ENCODE measurements around the gene PCBP3.
"Not testable (repeated sequence)": the region's sequence is repeated elsewhere in the genome, so short reads cannot be mapped to it uniquely, and the experiment has no call there.

The PCBP3 gene

DNA sequence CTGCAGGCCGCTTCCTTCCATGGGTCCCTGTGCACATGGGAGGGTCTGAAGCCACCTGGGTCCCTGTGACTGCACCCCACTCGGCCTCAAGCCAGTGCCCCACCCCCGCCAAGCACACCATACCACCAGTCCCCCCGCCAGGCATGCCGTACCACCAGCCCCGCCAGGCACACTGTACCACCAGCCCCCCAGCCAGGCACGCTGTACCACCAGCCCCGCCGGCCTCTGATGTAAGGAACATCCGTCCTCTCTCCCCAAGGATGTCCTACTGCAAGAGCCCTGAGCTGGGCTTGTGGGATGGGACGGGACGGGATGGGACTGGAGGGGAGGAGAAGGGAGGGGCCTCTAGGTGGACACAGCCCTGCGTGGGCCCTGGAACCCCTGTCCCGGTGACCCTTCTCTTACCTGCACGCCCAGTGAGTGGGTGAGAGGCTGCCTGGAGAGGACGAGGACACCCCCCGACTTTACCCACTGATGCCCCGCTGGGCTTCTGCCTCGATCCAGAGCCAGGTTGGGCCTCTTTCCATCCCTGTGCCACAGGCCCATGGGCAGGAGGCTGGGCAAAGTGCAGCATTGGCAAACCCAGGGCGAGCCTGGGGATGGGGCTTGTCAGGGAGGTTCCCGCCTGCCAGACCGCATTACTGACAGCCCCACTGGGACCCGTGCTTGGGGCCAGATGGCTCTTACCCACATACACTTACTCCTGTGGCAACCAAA lies 297.3 kb downstream of the PCBP3 start:
- no peak for DNase-seq

DNA sequence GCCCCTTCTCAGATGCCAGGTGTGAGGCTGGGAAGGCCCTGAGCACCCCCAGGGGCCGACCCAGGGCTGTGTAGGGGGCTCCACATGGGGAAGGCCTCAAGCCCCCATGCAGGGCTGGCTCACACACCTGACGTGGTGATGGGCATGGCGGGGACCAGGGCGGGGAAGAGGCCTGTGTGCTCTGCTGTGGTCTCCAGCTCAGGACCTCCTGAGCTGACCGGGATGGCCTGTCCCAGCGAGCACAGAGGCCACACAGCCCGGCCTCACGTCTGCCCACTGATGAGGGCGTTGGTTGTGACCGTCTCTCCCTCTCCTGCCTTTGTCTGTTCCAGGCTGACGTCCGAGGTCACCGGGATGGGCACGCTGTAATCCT lies 297.8 kb downstream of the PCBP3 start:
- no peak for DNase-seq

DNA sequence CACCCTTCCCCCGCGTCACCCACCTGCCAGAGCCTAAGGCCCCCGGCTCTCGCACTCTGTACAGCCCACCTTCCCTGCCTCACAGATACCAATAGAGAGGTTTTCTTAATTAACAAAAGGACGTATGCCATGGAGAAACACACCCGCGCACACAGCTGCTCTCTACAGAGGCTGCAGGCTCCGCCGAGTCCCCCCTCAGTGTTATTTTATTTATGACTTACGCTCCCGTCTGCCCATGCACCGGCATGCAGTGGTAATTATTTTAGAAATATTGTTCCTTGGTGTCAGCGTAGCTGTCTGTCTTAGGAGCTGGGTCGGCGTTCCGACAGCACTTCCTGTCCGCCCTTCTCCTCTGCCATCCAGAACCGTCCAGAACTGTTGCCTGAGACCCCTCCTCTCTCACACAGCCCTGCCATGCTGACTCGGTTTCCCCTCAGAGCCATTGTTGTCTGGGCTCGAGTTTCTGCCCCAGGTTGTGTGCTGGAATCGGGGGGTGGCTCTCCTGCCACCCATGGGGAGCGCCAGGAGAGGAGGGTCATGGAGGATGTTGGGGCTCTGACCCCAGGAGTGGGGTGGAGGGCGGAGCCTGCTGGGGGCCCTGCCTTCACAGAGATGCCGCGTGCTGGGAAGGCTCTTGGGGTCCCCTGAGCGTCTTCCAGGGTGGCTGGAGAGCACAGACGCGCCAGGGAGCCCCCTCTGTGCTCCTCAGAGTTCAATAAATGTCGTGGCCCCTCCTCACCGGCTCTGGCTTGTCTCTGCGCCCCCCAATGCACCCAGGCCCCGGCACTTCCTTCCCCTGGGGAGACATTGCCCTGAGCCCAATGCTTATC lies 298.4 kb downstream of the PCBP3 start:
- no peak for DNase-seq

DNA sequence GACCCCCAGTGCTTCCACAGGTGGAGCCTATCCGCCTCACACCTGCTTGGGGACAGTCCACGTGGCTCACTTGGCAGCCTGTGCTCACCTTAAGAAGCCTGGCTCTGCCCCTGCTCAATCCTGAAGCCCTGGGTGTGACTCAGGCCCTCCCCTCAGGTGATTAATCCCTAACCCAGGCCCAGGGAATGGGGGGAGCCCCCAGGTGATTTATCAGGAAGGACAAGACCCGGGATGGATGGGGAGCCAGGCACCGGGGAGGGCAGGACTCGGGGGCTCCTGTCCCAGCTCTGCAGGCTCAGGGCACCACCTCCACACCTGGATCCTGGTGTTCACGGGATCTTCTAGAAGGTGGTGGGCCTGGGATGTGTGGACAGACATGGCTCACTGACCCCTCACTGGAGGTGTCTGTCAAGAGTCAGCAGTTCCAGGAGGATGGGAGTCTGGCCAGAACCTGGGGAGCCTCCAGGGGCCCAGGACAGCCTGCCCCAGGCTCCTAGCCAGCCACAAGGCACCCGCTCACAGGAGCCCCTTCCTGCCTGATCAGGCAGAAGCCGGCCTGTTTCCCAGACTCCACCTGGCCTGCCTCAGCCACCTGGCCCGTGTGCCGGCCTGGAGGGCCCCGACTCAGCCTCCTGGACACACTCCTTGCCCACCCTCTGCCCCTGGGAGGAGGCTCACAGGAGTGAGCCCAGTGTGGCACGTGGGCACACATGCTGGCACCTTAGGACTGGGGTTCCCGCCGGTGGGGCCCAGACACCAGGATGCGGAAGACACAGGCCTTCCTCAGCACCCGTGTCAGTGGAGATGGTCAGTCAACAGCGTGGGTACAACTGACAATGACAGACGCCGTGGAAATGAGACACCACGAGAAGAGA lies 299.5 kb downstream of the PCBP3 start:
- no peak for DNase-seq

DNA sequence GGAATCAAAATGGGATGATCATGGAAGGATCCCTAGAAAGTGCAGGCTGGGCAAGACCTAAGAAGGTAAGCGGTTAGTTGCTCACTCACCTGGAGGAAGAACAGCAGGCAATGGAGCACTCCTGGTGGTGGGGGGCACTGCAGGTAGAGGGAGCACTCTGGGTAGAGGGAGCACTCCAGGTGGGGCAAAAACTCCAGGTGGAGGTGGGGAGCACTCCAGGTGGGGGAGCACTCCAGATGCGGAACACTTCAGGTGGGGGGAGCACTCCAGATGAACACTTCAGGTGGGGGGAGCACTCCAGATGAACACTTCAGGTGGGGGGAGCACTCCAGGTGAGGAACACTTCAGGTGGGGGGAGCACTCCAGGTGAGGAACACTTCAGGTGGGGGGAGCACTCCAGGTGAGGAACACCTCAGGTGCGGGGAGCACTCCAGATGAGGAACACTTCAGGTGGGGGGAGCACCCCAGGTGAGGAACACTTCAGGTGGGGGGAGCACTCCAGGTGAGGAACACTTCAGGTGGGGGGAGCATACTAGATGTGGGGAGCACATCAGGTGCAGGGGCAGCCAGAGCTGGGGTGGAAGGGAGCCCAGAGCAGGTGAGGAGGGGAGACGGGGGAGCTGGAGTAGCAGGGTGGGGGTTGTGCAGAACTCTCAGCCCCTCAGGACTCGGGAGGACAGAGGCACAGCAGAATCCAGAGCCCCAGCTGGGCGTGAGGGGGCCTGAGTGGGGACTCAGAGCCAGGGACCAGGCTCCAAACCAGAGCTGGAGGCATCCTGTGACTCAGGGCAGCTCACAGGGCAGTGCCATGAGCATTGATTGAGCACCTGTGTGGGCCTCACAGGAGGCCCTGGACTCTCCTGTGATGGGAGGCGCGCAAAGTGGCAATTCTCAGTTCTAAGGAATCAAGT lies 300.4 kb downstream of the PCBP3 start:
- no peak for DNase-seq

DNA sequence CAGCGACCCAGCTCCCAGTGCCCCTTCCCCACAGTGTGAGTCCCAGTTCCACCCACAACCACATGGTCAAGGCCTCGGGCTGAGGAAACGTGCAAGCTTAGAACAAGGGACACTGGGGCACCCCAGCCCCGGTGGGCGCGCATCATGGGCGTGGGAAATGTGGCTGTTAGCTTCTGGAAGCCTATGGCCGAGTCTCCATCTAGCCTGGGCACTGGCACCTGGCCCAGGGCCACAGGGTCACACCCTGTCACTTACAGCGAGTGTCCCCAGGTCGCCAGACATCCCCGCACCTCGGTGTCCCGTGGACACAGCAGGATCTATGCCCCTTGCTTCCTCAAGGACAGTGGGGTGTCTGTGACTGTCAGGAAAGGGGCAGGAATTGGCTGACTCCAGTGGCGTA lies 301.1 kb downstream of the PCBP3 start:
- no peak for DNase-seq

DNA sequence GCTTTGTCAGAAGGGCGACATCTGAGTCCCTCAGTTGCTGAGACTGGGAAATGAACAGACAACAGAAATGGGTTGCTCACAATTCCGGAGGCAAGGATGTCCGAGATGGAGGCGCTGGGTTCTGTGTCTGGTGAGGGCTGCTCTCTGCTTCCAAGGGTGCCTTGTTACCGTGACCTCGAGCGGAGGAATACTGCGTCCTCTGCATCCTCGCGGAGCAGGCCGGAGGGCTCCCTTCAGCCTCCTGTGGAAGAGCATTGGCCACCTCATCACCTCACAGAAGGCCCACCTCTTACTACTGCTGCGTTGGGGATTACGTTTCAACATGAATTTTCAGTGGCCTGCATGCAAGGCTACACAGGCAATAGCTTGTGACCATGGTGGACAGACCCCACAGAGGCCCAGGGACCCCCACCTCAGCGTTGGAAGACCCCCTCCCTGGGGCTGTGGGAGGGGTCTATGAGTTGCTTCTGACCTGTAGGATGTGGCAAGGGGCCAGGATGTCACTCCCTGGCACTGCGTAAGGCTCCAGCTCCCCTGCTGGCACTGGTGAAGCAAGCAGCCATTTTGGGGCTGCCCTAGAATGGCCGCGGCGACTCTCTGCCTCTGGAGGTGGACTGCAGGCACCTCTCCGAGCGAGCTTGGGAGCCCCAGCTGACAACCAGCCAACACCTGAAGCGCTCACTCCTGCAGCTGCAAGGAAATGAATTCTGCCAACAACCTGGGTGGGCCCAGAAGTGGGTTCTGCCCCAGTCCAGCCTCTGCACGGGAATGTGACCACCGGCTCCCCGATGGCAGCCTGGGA lies 301.7 kb downstream of the PCBP3 start:
- DNase-seq: no peak

DNA sequence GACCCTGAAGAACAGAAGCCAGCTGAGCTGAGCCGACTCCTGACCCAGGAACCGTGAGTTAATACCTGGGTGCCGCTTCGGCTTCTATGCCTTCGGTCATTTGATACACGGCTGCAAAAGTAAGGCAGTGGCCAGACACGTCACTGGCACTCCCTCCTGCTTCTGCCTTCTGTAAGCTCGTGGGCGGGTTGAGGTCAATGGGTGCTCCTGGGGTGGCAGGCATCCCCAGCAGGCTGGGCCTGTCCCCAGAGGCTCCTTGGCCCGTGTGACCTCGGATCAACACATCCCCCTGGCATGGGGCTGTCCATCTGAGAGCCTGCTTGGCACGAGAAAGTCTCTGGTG lies 302.3 kb downstream of the PCBP3 start:
- no peak for DNase-seq

DNA sequence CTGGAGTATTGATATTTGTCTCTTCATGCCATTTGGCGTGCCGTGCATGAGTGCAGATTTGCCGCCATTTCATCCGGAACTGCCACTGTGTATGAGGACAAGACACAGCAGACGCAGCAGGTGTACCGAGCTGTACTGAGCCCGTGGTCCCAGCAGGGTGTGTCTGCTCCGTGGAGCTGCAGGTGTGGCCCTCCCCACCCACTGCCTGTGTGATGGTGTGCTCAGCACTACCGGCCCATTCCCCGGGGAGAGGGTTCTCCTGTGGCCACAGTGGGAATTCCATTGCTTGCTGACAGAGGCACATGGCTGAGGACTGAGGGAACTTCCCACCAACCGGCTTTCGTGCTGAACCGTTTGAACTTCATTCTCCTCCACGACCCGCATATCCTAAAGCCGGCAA lies 303.8 kb downstream of the PCBP3 start:
- DNase-seq: no peak

DNA sequence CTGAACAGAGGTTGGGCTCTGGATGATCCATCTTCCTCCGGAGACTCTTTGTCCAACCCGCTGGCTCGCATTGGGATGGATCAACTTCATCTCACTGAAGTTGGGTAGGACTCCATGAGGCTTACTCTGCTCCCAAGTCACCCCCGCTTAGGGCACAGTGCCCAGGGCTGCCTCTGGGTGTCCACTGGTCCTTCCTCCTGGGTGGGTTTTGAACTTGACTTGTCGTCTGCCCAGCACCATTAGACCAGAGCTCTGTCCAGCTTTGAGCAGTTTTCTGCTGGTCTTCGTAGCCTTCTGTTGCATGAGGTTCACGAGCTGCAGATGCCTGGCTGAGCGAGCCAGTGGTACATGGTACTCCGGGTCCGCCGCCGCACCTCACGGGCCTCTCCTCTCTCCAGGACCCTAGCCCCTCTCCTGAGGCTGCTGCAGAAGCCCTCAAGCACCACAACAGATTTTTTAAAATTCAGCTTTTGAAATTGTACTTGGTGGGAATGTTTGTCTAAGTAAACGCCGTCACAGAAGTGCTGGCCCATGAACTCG lies 304.3 kb downstream of the PCBP3 start:
- DNase-seq: no peak

DNA sequence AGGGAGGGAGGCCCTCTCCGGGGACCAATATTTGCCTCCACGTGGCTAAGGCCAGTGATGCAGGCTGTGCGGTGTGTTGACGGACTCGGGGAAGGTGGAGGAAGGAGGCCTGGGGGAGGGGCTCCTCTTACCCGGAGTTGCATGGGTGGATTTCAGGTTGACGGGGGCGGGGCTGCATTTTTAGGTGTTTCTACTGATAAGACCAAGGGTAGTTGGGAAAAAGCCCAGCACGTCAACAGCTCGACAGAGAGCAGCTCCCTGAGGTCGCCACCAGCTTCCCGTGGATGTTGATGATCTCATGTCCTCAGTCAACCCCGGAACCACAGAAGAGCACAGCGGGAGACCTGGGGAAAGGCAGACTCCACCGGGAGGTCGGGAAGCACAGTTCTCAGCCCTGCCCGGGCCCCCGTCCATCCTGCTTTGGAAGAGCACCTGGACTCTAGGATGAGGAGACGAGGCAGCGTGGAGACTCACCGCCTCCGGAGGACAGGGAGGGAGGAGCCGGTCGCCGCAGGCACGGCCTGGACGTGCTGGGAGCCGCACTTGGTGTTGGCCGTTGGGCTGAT lies 305.1 kb downstream of the PCBP3 start:
- no peak for DNase-seq

DNA sequence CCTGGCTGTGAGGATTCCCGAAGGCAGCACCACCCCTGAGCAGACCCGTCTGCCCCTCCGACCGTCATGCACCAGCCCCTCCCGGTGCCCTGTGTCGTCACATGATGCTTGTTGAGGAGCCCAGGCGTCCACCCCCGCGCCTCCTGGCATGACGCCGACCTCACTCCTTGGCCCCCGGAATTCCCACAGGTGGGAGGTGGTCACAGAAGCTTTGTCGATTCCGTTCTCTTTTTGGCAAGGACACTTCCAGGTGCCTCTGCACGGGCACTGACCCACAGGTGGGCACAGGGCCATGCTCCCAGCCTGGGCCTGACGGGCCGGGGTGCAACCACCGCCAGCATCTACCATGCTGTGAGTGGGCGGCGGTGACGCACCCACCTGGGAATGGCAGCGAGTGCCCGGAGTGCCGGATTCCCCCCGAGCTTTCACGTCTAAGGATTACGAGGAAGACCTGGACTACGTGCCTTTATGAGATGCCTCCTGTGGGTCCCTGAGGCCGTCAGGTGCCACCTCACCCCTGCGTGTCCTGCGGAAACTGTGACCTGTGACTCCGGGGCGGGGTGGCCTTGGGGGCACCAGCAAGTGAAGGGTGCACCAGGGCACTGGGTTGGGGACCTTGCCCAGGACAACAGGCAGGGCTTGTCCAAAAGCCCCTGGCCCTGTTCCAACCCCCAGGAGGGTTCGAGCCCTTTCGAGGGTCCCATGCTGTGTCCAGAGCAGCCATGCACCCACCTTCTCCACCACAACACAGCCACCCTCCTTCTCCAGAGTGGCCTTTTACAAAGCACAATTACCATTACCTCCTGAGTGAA lies 306.6 kb downstream of the PCBP3 start:
- DNase-seq: no peak

DNA sequence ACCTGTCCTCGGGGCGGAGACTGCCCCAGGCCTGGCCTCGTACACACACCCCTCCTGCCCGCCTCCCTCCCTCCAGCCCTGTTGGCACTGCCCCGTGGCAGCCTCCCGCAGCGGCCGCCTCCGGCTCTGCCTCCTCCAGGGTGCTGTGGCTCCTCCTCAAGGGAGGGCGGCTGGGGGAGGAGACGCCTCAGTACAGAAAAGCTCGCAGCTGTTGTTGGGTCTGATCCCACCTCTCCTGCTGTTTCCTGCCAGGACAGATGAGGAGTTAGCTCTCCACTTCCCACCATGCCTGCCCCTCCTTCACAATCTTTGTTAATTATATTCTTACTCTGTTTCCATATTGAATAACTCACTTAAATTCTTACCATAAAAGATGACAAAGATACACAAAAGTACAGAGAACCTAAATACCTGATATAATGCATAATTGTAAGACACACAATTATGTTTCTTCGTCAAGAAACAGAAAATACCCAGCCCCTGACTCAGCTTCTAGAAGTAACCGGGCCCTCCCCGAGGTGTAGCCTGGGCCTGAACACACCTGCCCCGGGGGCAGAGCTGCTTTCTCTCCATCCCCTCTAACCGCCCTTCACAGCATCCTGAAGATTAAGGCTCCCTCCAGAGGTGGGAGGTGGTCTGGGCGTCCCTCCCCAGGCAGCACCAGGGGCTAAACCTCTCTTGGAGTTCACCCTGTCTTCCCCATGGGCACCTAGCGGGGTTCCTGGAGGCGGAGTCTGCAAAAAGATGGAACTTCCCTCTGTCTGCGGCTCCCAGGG lies 307.4 kb downstream of the PCBP3 start:
- DNase-seq: no peak

DNA sequence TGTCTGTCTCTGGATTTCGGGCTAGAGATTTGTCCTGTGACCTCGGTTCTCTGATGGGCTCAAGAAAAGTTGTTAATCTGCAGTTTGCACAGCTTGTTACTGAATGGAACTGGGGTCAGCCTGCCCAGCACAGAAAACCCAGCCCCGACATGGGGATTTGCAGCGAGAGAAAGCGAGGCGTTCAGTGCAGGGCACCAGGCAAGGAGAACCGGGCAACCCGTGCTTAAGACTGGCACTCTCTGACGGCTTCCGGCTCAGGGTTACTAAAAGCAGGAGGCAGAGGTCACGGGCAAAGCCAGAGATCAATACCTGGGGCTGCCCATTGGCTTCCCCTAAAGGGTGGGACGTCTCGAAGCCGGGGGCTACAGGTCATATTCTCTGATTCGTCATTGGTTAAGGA lies 308.2 kb downstream of the PCBP3 start:
- DNase-seq: no peak

DNA sequence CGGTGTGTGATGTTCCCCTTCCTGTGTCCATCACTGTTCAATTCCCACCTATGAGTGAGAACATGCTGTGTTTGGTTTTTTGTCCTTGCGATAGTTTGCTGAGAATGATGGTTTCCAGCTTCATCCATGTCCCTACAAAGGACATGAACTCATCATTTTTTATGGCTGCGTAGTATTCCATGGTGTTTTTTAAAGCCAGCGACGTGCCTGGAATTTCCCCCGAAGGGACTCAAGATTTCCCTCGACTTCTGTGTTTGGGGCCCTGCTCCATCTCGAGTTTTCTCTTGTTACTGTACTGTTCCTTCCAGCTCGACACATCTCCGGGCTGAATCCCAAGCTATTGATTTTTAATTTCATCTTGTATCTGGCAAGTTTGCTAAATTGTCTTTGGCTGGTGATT lies 309.0 kb downstream of the PCBP3 start:
- not testable (repeated sequence) for DNase-seq

DNA sequence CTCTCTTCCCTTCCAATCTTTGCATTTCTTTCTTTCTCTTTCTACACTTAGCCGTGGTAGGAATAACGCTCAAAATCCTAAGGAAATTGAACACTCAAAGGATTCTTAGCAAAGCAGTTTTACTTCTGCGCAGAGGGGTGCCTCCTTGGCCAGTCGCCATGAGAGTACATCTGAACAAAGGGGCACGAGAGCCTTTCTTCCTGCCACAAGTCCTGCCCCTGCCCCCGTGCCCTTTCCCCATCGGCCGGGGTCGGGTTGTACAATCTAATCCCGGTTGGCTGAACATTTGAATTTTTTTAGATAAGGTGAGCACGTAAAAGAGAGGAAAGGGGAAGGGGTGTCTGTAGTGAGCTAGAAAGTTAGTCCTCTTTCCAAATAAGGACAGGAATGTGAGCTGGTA lies 309.4 kb downstream of the PCBP3 start:
- no peak for DNase-seq

DNA sequence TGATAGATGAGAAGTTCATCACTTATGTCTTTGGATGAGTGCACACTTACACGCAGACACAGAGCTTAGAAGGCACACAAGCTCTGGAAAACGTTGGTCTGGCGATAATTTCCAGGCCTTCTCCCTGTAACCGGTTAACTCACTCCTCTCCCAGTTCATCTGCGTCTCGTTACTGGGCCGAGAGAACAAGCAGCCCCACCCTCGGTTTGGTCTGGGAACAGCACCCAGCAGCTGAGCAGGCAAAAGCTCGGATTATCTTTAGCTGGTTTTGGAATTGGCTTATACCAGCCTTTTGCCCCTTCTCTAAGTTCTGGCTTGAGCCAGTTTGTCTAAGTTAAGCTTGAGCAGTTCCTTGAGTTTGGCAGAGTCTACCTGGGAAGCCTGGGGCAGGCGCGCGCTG lies 310.7 kb downstream of the PCBP3 start:
- DNase-seq: no peak

DNA sequence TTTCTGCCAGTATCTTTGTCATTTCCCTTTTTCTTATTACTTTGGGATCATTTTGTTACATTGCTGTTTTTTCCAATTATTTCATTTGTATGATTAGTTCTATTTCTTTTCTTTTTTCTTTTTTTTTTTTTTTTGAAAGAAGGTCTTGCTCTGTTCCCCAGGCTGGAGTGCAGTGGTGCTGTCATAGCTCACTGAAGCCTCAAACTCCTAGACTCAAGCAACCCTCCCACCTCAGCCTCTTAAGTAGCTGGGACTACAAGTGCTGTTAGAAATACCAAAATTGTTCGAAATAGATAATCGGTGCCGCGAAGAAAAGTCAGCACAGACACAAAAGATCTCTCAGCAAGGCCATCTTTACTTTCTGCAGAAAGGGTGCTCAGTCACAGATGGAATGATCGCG lies 311.4 kb downstream of the PCBP3 start:
- DNase-seq: no peak

DNA sequence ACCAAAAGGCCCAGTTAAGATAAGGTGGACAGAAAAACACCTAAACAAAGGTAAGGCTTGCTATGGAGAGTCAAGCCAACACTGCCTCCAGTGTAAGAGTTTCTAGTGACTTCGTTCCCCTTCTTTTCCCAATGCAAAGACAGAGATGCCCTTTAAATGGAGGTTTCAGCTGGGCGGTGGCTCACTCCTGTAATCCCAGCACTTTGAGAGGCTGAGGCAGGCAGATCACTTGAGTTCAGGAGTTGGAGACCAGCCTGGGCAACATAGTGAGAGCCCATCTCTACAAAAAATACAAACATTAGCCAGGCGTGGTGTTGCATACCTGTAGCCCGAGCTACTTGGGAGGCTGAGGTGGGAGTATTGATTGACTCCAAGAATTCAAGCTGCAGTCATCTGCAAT lies 314.0 kb downstream of the PCBP3 start:
- no peak for DNase-seq
